ENCODE measurements around the gene PFAS. TPM values are rescaled to one million over a fixed set of nuclear protein-coding genes. Genes with fewer than 3 reads are reported as not detected.
A peak's percentile ranks its signal among the peaks of the same experiment; 100 is the strongest.
"Not testable (repeated sequence)": the region's sequence is repeated elsewhere in the genome, so short reads cannot be mapped to it uniquely, and the experiment has no call there.

Gene PFAS, protein sequence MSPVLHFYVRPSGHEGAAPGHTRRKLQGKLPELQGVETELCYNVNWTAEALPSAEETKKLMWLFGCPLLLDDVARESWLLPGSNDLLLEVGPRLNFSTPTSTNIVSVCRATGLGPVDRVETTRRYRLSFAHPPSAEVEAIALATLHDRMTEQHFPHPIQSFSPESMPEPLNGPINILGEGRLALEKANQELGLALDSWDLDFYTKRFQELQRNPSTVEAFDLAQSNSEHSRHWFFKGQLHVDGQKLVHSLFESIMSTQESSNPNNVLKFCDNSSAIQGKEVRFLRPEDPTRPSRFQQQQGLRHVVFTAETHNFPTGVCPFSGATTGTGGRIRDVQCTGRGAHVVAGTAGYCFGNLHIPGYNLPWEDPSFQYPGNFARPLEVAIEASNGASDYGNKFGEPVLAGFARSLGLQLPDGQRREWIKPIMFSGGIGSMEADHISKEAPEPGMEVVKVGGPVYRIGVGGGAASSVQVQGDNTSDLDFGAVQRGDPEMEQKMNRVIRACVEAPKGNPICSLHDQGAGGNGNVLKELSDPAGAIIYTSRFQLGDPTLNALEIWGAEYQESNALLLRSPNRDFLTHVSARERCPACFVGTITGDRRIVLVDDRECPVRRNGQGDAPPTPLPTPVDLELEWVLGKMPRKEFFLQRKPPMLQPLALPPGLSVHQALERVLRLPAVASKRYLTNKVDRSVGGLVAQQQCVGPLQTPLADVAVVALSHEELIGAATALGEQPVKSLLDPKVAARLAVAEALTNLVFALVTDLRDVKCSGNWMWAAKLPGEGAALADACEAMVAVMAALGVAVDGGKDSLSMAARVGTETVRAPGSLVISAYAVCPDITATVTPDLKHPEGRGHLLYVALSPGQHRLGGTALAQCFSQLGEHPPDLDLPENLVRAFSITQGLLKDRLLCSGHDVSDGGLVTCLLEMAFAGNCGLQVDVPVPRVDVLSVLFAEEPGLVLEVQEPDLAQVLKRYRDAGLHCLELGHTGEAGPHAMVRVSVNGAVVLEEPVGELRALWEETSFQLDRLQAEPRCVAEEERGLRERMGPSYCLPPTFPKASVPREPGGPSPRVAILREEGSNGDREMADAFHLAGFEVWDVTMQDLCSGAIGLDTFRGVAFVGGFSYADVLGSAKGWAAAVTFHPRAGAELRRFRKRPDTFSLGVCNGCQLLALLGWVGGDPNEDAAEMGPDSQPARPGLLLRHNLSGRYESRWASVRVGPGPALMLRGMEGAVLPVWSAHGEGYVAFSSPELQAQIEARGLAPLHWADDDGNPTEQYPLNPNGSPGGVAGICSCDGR (N-terminal part only)
- 34.9 TPM for polyA plus RNA-seq (ENCODE audit: insufficient read length)

DNA sequence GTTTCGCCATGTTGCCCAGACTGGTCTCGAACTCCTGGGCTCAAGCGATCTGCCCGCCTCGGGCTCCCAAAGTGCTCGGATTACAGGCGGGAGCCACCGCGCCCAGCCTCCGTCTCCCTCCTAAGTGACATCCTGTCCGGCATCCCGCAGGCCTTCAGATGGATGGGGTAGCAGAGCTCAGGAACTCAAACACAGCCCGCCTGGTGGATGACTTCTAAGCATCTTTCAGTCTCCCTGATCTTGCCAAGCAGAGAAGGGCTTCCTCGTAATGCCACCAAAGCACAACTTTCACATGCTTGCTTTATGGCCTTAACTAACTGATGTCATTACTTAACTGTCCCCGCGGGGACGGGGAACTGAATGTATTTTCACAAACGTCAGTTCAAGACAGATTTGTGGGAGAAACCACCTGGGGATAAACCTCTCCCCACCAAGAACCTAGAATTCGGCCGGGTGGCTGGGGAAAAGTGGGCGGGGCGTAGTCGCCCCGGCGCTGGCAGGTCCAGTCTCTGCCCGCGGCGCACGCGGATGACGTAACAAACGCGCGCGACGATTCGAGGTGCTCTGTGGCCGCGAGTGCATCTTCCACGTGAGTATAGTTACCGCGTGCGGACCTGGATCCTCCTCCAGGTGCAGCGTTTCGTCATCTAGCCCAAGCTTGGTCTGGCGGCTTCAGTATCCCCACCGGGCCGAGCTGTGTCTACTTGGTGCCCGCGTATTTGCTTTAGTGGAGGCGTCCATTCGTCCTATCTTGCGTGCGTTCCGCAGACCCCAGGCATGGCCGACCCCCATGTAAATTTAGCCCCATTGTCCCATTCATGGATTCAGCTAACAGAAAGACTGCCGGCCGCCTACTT lies at the start of gene PFAS:
Gene PFAS (plus strand): TSS at position 539 of the 857 bp plus-strand sequence. CDS start 4,649 bp downstream, outside the sequence.
- DNase-seq, result peak; percentile 97

DNA sequence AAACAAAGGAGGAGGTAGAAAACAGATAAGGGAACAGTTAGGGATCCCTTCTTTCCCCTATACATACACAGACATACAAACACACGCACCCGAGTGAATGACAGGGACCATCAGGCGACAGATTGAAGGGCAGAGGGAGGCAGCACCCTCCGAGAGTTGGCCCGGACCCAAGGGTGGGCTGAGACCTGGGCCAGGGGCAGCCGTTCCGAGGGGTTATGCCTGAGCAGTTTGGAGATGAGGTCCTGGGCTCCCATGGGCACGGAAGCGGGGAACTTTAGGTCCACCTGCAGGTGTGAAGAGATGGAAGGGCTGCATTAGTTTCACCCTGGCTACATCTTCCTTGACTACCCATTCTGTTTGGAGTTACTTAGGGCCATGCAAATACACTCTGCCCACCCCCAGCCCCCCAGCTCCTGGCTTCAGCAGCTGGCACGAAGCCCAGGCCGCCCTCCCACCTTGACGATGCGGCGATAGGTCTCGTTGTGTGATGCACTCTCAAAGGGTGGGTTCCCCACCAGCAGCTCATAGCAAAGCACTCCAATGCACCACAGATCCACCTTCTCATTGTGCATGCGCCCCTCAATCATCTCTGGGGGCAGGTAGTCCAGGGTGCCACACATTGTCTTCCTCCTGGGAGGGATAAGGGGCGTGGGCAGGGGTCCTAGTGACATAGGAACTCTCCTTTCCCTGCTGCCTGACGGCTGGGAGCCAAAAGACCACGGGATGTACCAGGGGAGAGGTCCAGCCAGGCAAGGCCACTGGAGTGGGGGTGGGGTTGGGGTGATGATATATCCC lies 44.1 kb upstream of the PFAS start:
- no peak for DNase-seq

DNA sequence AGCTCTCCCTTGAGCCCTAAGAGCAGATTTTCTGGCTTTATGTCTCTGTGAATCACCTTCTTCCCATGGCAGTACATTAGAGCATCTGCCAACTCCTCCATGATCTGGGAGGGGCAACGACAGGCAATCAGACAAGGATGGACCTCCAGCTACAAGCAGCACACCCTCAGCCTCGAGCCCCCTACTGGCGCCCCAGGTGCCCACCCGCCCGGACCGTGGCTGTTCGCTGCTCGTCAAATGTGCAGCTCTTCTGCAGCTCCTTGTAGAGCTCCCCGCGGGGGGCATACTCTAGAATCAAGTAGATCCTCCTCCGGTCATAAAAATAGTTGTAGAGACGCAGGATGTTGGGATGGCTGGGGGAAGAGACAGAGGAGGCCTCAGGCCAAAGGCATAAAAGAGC lies 42.6 kb upstream of the PFAS start:
- DNase-seq, result no peak

DNA sequence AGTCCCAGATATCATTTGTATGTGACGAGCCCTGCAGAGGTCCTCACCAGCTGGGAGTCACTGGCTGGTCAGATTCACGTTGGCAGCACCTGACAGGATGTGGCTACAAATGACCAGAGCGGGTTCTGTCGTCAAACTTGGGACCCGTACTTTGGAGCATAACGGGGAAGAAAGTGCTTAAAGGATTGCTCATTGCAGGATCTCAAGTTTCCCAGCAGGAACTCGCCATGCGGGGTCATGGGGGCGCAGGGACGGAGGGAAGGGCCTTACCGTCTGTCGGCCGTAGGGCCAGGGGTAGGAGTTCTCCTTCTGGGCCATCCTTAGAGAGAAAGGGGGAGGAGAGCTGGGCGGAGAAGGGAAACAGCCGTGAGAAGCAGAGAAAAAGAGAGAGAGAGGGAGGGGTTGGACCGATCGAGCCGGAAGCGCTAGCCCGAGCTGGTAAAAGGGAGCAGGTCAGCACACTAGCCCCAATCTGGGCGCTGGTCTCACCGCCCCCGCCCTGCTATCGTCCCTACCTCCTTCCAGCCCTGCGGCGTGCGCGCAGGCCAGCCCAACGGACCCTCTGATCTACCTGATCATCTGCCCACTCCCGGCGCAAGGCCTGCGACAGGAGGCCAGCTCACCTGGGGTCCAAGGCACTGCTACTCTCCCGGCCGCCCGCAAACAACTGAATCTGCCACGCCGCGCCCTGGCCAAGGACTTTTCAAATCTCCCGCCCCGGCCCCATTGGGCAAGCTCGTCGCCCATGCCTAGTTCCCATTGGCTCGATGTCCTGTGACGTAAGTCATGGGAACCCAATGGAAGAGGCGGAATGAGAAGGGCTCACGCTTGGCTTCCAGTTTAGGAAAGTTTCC lies 39.0 kb upstream of the PFAS start, which contains the start of gene AURKB:
Gene AURKB (minus strand): TSS at position 669 of the 854 bp plus-strand sequence. CDS start 351 bp downstream, at position 318.
- DNase-seq, result peak; percentile 96

DNA sequence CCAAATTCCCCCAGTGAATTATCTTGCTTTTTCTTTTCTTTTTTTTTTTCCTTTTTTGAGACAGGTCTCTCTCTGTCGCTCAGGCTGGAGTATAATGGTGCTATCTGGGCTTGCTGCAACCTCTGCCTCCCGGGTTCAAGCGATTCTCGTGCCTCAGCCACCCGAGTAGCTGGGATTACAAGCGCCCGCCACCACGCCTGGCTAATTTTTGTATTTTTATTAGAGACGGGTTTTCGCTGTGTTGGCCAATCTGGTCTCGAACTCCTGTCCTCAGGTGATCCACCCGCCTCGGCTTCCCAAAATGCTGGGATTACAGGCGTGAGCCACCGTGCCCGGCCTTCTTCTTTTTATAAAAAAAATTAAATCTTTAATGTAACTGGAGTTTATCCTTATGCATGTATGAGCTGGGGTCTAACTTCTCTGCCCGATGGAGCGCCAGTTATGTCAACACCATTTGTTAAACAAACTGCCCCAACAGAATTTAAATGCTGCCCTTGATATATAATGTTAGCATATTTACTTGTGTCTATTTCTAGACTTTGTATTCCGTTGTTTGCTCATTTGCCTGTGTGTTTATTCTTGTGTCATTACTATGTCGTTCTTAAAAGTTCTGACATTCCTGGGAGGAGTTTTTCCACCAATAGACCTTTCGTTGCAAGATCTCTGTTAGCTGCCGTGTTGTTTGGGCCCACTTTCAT lies 38.2 kb upstream of the PFAS start:
- DNase-seq, result no peak

DNA sequence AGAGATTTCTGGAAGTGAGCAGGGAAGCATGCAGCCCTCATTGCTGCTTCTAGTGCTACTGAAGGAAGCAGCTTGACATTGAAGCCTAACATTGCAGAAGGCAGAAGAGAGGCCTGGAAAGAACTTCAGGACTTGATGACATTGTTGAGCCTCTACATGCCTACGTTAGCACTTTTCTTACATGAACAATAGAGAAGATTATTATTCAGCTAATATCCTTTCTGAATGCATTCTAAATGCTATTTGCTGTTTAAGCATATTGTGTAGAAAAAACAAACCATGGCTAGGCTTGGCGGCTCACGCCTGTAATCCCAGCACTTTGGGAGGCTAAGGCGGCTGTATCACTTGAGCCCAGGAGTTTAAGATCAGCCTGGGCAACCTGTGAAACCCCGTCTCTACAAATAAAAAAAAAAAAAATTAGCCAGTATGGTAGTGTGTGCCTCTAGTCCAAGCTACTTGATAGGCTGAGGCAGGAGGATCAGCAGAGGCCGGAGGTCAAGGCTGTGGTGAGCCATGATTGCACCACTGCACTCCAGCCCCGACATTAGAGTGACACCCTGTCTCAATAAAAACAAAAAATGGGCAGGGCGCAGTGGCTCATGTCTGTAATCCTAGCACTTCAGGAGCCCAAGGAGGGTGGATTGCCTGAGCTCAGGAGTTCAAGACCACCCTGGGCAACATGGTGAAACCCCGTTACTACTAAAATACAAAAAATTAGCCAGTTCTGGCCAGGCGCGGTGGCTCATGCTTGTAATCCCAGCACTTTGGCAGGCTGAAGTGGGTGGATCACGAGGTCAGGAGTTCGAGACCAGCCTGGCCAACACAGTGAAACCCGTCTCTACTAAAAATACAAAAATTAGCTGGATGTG lies 36.5 kb upstream of the PFAS start:
- DNase-seq, result no peak

DNA sequence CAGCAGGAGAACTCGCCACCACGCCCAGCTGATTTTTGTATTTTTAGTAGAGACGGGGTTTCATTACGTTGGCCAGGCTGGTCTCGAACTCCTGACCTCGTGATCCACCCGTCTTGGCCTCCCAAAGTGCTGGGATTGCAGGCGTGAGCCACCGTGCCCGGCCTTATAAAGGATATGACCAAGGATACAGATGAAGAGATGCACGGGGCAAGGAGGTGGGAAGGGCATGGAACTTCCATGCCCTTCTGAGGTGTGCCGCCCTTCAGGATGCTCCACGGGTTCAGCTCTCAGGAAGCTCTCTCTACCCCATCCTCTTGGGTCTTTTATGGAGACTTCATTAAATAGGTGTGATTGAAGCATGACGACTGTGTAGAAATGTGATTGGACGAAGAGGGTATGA lies 35.1 kb upstream of the PFAS start:
- DNase-seq, result not testable (repeated sequence)

DNA sequence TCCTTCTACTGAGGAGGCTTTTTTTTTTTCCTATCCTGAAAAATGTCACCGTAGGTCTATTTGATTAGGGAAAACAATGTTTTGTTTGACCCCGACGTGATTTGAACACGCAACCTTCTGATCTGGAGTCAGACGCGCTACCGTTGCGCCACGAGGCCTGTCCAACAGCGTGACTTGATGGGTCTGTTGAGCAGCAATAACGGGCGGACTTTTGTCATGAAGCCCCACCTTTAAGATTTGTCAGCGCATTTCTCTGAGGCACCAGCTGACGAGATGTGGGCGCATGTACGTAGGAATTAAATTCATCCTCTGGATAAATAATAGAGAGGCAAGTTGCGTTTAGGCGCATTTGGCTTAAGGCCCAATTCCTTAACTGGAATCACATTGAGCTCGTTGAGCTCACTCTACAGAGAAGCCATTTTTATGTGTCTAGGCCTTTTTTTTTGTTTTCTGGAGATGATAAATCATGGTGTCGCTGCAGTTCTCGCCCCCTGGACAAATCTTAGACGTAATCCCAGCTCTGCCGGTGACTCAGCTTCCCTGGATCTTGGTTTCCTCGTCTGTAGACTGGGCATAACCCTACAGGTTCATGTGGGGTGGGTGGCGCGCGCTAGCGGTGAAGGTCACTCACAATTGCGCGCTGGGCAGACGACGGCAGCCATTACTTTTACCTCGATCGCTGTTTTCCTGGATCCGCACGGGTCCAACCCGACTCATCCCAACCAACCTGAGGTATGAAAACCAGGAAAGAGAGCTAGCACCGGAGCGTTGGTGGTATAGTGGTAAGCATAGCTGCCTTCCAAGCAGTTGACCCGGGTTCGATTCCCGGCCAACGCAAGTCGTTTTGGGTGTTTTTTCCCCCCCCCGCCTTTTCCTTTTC lies 28.1 kb upstream of the PFAS start:
- peak; percentile 93 for DNase-seq

DNA sequence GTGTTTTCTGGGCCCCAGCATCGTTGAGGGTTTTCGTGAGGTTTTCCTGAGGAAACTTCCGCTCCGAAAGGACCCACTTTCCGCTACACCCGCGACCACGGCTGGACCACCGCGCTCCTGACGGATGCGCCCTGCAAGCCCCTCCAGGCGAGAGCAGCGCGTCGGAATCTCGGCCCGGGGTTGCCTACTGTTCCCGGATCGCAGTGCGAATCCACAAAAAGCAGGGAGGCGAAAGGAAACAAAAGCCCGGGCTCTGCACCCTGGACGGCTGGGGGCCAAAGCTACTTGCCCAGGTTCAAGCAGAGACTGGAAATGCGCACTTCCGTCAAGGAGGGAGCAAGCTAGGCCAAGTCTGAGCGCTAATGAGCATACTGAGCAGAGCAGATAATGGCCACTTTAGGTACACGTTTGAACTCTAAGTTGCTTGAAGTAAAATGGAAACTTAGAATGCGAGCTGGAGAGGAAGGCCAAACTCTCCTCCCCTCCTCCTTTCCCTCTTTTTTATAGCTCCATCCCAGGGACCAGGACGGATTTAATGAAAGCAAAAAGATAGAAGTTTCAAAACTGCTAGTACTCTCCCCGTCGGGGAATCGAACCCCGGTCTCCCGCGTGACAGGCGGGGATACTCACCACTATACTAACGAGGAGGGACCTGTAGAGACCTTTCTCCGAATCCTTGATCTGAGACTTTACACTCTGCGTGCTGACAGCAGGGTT lies 27.3 kb upstream of the PFAS start:
- DNase-seq, result peak; percentile 94

DNA sequence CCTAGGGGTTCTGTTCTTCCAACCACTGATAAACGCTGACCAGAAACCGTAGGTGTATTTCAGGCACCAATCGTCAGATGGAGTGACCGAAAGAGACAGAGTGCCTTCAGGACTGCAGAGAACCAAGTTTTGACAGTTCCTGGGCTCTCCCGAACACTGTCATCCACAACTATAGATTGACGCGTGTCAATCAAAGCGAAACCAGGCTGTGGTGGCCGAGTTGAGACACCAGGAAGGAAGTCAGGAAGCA lies 26.8 kb upstream of the PFAS start:
- no peak for DNase-seq

DNA sequence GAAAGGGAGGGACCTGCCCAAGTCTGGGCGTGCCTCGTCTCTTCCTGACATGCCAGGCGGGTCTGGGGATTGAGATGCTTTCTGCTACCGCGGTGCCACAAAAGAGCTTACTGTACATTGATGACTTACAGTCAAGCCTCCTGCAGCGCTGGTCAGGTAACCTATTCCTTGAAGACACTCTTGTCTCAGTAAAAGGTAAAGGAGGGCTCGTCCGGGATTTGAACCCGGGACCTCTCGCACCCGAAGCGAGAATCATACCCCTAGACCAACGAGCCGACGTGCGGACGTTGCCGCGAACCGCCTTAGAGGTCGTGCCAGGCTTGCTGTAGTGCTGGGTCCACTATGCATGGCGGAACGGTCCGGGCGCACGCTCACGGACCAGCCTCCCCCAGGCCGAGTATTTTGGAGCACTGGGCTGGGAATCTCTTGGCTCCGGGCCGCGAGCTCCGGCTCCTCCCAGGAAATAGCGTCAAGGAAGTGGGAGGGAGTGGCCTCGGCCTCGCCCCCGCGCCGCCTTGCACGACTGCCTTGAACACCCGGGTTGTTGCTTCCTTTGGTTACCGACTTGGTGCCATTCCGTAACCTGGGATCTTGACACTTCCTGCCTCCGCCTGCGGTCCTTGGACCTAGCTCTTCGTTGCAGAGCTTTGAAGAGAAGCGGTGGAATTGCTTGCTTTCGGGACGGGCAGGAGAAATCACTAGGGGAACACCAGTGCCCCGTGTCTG lies 26.3 kb upstream of the PFAS start:
- peak; percentile 94 for DNase-seq

DNA sequence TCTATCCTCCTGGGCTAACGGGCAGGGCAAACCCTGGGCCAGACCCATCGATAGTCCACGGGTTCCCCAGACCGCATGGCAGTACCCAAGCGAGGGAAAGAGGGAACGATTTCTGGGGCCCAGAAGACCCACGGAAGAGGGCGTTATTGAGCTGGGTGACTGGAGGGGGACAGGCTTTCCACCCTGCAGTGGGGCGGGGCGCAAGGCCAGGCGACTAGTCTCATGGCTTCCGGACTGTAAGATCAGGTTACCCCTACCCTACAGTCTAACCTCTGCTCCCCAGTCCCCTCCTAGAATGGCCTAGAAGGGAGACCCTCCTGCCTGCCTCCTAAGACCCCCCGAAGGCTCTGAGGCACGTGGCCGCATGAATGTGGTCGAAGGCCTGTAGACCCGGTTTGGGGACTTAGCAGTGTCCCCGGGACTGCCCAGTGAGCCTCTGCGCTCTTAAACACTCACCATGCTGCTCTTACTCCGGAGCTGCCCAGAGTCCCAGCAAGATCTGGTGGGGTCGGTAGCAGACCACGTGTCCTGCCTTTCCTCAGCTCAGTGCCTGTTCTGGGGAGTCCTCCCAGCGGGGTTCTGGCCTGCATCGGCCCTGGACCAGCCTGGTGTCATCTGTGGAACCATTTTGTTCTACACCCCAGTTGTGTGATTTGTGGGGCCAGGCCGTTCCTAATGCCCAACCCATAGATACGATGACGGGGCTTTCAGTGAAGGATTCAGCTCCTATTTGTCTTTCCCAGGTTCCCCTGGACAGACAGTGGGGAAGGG lies 25.5 kb upstream of the PFAS start:
- DNase-seq, result peak; percentile 71

DNA sequence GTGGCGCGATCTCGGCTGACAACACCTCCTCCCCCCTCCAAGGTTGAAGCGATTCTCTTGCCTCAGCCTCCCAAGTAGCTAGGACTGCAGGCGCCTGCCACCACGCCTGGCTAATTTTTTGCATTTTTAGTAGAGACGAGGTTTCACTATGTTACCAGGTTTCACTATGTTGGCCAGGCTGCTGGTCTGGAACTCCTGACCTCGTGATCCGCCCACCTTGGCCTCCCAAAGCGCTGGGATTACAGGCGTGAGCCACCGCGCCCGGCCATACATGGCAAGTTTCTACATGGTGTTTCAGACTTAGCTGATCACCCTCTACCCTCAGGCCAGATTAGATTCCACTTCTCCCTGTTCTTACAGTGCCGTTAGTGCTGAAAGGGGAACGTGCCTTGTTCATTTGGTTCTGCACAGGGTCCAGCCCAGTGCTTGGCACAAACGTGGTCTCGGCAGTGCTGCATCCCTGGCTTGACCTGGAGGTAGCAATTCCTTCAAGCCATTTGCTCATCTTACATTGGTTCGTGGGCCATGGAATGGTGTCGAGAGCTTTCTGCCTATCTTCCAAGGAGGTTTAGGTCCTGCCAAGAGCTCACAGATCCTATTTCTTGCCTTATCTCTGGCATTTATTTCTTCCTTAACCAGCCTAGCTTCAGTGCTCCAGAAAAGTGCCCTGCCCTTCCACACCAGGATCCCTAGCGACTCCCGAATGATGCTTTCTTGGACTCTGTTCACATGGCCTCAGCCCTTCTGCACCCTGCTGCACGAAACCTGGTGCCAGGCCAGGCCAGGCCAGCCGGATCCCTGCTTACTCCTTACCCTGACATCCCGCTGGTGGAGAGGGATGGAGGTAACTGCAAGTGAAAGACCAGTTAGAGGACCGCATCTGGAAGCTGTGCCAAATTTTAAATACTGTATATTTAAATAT lies 23.9 kb upstream of the PFAS start:
- no peak for DNase-seq

All from hindlimb muscle (tissue), 1 donor.